Progenitor cell of endocrine pancreas (in vitro differentiated cells): Measurements from ENCODE around the gene ARNT2. TPM values are rescaled to one million over a fixed set of nuclear protein-coding genes. Genes with fewer than 3 reads are reported as not detected.

ENCODE experiments used
- DNase-seq: peaks from one replicate; pipeline ENCODE4 v3.0.0; 2021; ENCODE audit warnings: low spot score; ENCODE audit not compliant: unreplicated experiment
- H3K27ac Mint-ChIP-seq: 2 replicates; pipeline ENCODE4 v1.8.0; 2021; ENCODE audit warnings: mild to moderate bottlenecking, moderate library complexity, mixed read lengths
- H3K27me3 Mint-ChIP-seq: 2 replicates; pipeline ENCODE4 v1.8.0; 2021; ENCODE audit warnings: mixed read lengths
- H3K36me3 Mint-ChIP-seq: 2 replicates; pipeline ENCODE4 v1.8.0; 2022; ENCODE audit warnings: mixed read lengths; ENCODE audit not compliant: insufficient read depth
- H3K4me1 Mint-ChIP-seq: 2 replicates; pipeline ENCODE4 v1.8.0; 2021; ENCODE audit warnings: low read depth, mixed read lengths
- H3K4me3 Mint-ChIP-seq: 2 replicates; pipeline ENCODE4 v1.8.0; 2021; ENCODE audit warnings: low read depth, mild to moderate bottlenecking, moderate library complexity, mixed read lengths
- H3K9me3 Mint-ChIP-seq: 2 replicates; pipeline ENCODE4 v1.8.0; 2021; ENCODE audit warnings: low read depth, mixed read lengths
- CTCF ChIP-seq: fragments of 200-600 bp; sonication (generic); IDR thresholded peaks from one replicate; pipeline ENCODE4 v1.5.0; 2021; ENCODE audit warnings: antibody characterized with exemption, mild to moderate bottlenecking; ENCODE audit not compliant: unreplicated experiment
- total RNA-seq: library from RNA; stranded (reverse); gene quantifications from 2 replicates; pipeline ENCODE4 v1.2.1, GENCODE V29; 2021

Gene ARNT2
- total RNA-seq, 1 donor from 2014 or later: 37.3 TPM

- Mint-ChIP-seq H3K27ac (peak overlapping the region; percentile 56), H3K4me1 (peaks cover 27% of the 10 kb centered on the region)
- no peak for DNase-seq
These were observed 86.3 kb downstream of the ARNT2 start for GRCh38 chr15:80490431-80490990.

GRCh38 chr15:80491163-80491847 is 87.1 kb downstream of the ARNT2 start:
- no peak overlapping the region for H3K27ac Mint-ChIP-seq
- no peak for TF ChIP-seq CTCF
- DNase-seq: no peak
- no peak overlapping the region for H3K4me3 Mint-ChIP-seq
- peaks cover 8% of the 10 kb centered on the region for H3K36me3 Mint-ChIP-seq
- peaks cover 32% of the 10 kb centered on the region for H3K4me1 Mint-ChIP-seq
- H3K27me3 Mint-ChIP-seq: no peaks in the 10 kb centered on the region
- H3K9me3 Mint-ChIP-seq: no peaks in the 10 kb centered on the region

More at GRCh38 chr15:80490431-80490990, 86.3 kb downstream of the ARNT2 start:
- Mint-ChIP-seq H3K4me3 (no peak overlapping the region), H3K36me3 (peaks cover 8% of the 10 kb centered on the region), H3K9me3 (no peaks in the 10 kb centered on the region), H3K27me3 (no peaks in the 10 kb centered on the region)
- no peak for TF ChIP-seq CTCF

- Mint-ChIP-seq H3K36me3 (peaks cover 8% of the 10 kb centered on the region), H3K27ac (no peak overlapping the region), H3K27me3 (no peaks in the 10 kb centered on the region), H3K9me3 (no peaks in the 10 kb centered on the region), H3K4me3 (no peak overlapping the region), H3K4me1 (peaks cover 32% of the 10 kb centered on the region)
- no peak for TF ChIP-seq CTCF
- no peak for DNase-seq
These were observed 88.2 kb downstream of the ARNT2 start for GRCh38 chr15:80492409-80492808.

GRCh38 chr15:80492874-80493273 is 88.7 kb downstream of the ARNT2 start:
- H3K36me3 Mint-ChIP-seq: peaks cover 9% of the 10 kb centered on the region
- peaks cover 32% of the 10 kb centered on the region for H3K4me1 Mint-ChIP-seq
- DNase-seq: no peak
- H3K4me3 Mint-ChIP-seq: no peak overlapping the region
- TF ChIP-seq CTCF: no peak
- H3K9me3 Mint-ChIP-seq: no peaks in the 10 kb centered on the region
- no peaks in the 10 kb centered on the region for H3K27me3 Mint-ChIP-seq
- no peak overlapping the region for H3K27ac Mint-ChIP-seq

GRCh38 chr15:80494351-80494751 is 90.2 kb downstream of the ARNT2 start:
- Mint-ChIP-seq H3K27me3 (no peaks in the 10 kb centered on the region), H3K9me3 (no peaks in the 10 kb centered on the region), H3K4me3 (no peak overlapping the region), H3K4me1 (peaks cover 32% of the 10 kb centered on the region), H3K27ac (peak overlapping the region; percentile 80), H3K36me3 (peaks cover 10% of the 10 kb centered on the region)
- no peak for TF ChIP-seq CTCF
- no peak for DNase-seq
